ENCODE measurements around the gene STN1. TPM values are rescaled to one million over a fixed set of nuclear protein-coding genes. Genes with fewer than 3 reads are reported as not detected.

Gene STN1
- total and polyA plus RNA-seq, 2 of the 4 experiments (the other 2 are of a cell fraction) = 17.8 to 32.3 TPM

DNA sequence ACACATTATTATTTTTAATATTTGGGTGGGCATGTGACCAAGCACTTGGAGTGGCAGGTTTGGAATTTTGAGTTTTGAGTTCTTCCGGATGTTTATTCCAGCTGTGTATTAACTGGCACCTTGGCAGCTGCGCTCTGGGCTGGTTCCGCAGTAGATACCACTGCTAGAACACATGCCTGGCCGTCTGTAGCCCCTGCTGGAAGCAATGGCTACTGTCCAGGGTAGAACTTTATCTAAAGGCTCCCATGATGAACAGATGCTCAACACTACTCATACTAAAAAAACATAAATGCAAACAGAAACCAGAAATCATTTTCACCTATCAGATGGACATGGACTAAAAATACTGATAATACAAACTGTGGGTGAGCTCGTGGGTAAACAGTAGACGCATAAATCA is 43.3 kb downstream of the STN1 start:
- H3K18ac ChIP-seq (ENCODE audit: low read depth, low read length) = no peak overlapping the region

More for the DNA sequence above, 43.3 kb downstream of the STN1 start:
- H2AK9ac ChIP-seq (replicated peaks; ENCODE audit: low read depth, low read length, poor library complexity) = no peak overlapping the region
- no peaks in the 10 kb centered on the region for H4K20me1 ChIP-seq (ENCODE audit: insufficient read depth, low read length)
- BruUV-seq (replicated peaks) = no TSS peak
- intact Hi-C loops (cut with micrococcal nuclease) (no loop called here), in situ Hi-C loops (cut with MboI; ENCODE audit: low sequenced_read_pairs) (no loop called here), dilution Hi-C loops (cut with HindIII; ENCODE audit: low sequenced_read_pairs, unreplicated experiment) (loop anchor here (25.0 kb wide), 1 partner anchor 162 kb away; no protein-coding TSS in a partner anchor)
- DNase-seq (no peak), ATAC-seq (ENCODE audit: low read depth) (no peak; the same call in 1 of the 2 replicates)
- WGBS, 2 experiments (ENCODE audit: extremely low coverage in 2 of 2, insufficient read length in 1 of 2) = 42% methylated on average over 4 of the region's 6 CpGs; no CpG with 5 or more reads in 1 of the 2 experiments
- H4K5ac ChIP-seq (ENCODE audit: low read depth, low read length) = no peak overlapping the region
- no peak overlapping the region for H3K9ac ChIP-seq (ENCODE audit: low read depth, low read length)
- no peaks in the 10 kb centered on the region for H3K27me3 ChIP-seq (ENCODE audit: control insufficient read depth, insufficient read depth, low read length)
- no peak overlapping the region for H3K4me3 ChIP-seq (ENCODE audit: insufficient read depth, low read depth, low read length)
- CTCF ChIA-PET = interaction anchor here (1.5 kb wide), 1 partner anchor 8 kb away, joined by 3 read pairs; no protein-coding TSS in a partner anchor
- no peak overlapping the region for H3K23ac ChIP-seq (ENCODE audit: low read depth, low read length)
- H3K4me2 ChIP-seq (ENCODE audit: low read depth, low read length) = no peak overlapping the region
- peaks cover 5% of the 10 kb centered on the region; the same call in 1 of the 2 replicates for H3K9me1 ChIP-seq (ENCODE audit: insufficient read depth, low read length)
- no peak overlapping the region for H2BK15ac ChIP-seq (ENCODE audit: low read depth, low read length)
- H3K56ac ChIP-seq (ENCODE audit: extremely low read depth, insufficient read depth, low read length) = no peak overlapping the region
- H2BK20ac ChIP-seq (ENCODE audit: low read depth, low read length) = no peak overlapping the region
- H2BK120ac ChIP-seq (ENCODE audit: low read depth, low read length) = no peak overlapping the region
- peaks cover 4% of the 10 kb centered on the region; the same call in 1 of the 2 replicates for H3K36me3 ChIP-seq (ENCODE audit: control insufficient read depth, insufficient read depth, low read length)
- H3K14ac ChIP-seq (replicated peaks; ENCODE audit: low read depth, low read length) = no peak overlapping the region
- H3K4me1 ChIP-seq (ENCODE audit: control insufficient read depth, insufficient read depth, low read length) = no peaks in the 10 kb centered on the region
- H3K27ac ChIP-seq (ENCODE audit: insufficient read depth, low read length) = no peak overlapping the region
- no peak overlapping the region for H2AFZ ChIP-seq (replicated peaks; ENCODE audit: low read length, poor library complexity)
- H4K8ac ChIP-seq (ENCODE audit: low read depth in 2 of 2, low read length in 2 of 2) = no peak overlapping the region
- no peak overlapping the region for H2BK5ac ChIP-seq (ENCODE audit: low read depth, low read length, poor library complexity, severe bottlenecking)
- POLR2A ChIA-PET (ENCODE audit: unreplicated experiment) = no interaction called here
- H3K4ac ChIP-seq (ENCODE audit: low read depth, low read length) = no peak overlapping the region
- H3K9me3 ChIP-seq (ENCODE audit: control insufficient read depth, insufficient read depth, low read length) = no peaks in the 10 kb centered on the region
- no peak overlapping the region for H2AK5ac ChIP-seq (ENCODE audit: low read depth, low read length)
- H4K91ac ChIP-seq (ENCODE audit: insufficient read depth, low read depth, low read length) = no peak overlapping the region
- no peaks in the 10 kb centered on the region for H3K79me1 ChIP-seq (ENCODE audit: low read depth in 1 of 2, low read length in 2 of 2)
- no peak for TF ChIP-seq MAZ (IDR thresholded peaks at IDR 0.05; ENCODE audit: borderline replicate concordance, low read depth, low read length)
- no peak for TF ChIP-seq RFX5 (IDR thresholded peaks at IDR 0.05; ENCODE audit: low read depth, low read length)
- no peak for TF ChIP-seq MAFK (IDR thresholded peaks at IDR 0.05; ENCODE audit: low read depth, low read length)
- no peak for TF ChIP-seq POLR2A (IDR thresholded peaks at IDR 0.05; ENCODE audit: low read depth, low read length)
- TF ChIP-seq, protein P1, sequence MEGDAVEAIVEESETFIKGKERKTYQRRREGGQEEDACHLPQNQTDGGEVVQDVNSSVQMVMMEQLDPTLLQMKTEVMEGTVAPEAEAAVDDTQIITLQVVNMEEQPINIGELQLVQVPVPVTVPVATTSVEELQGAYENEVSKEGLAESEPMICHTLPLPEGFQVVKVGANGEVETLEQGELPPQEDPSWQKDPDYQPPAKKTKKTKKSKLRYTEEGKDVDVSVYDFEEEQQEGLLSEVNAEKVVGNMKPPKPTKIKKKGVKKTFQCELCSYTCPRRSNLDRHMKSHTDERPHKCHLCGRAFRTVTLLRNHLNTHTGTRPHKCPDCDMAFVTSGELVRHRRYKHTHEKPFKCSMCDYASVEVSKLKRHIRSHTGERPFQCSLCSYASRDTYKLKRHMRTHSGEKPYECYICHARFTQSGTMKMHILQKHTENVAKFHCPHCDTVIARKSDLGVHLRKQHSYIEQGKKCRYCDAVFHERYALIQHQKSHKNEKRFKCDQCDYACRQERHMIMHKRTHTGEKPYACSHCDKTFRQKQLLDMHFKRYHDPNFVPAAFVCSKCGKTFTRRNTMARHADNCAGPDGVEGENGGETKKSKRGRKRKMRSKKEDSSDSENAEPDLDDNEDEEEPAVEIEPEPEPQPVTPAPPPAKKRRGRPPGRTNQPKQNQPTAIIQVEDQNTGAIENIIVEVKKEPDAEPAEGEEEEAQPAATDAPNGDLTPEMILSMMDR (conservative IDR thresholded peaks at IDR 0.05; ENCODE audit: low read depth, low read length) = no peak
- no peak for TF ChIP-seq NFE2L2 (IDR thresholded peaks at IDR 0.05; ENCODE audit: low read depth, low read length)
- TF ChIP-seq, protein P2, sequence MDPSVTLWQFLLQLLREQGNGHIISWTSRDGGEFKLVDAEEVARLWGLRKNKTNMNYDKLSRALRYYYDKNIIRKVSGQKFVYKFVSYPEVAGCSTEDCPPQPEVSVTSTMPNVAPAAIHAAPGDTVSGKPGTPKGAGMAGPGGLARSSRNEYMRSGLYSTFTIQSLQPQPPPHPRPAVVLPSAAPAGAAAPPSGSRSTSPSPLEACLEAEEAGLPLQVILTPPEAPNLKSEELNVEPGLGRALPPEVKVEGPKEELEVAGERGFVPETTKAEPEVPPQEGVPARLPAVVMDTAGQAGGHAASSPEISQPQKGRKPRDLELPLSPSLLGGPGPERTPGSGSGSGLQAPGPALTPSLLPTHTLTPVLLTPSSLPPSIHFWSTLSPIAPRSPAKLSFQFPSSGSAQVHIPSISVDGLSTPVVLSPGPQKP (IDR thresholded peaks at IDR 0.05; ENCODE audit: borderline replicate concordance, low read depth, low read length) = no peak
- no peak for TF ChIP-seq SMC3 (IDR thresholded peaks at IDR 0.05; ENCODE audit: low read depth, low read length)
- no peak for TF ChIP-seq MXI1 (IDR thresholded peaks at IDR 0.05; ENCODE audit: borderline replicate concordance, low read depth, low read length)
- no peak for TF ChIP-seq FOS (IDR thresholded peaks at IDR 0.05; ENCODE audit: low read depth, low read length)
- TF ChIP-seq CEBPB (IDR thresholded peaks at IDR 0.05; ENCODE audit: low read depth, low read length) = no peak
- no peak for TF ChIP-seq RCOR1 (IDR thresholded peaks at IDR 0.05; ENCODE audit: insufficient replicate concordance, low read length)
- TF ChIP-seq, protein P3, sequence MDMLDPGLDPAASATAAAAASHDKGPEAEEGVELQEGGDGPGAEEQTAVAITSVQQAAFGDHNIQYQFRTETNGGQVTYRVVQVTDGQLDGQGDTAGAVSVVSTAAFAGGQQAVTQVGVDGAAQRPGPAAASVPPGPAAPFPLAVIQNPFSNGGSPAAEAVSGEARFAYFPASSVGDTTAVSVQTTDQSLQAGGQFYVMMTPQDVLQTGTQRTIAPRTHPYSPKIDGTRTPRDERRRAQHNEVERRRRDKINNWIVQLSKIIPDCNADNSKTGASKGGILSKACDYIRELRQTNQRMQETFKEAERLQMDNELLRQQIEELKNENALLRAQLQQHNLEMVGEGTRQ (IDR thresholded peaks at IDR 0.05; ENCODE audit: low read depth, low read length) = no peak
- TF ChIP-seq CHD1 (IDR thresholded peaks at IDR 0.05; ENCODE audit: low read depth, low read length) = no peak
- no peak for TF ChIP-seq RAD21 (IDR thresholded peaks at IDR 0.05; ENCODE audit: low read length)
- no peak for TF ChIP-seq BHLHE40 (IDR thresholded peaks at IDR 0.05; ENCODE audit: low read depth, low read length)

Data from IMR-90 (cell line).